K562 (cell line): Measurements from ENCODE around the gene IARS2. TPM values are rescaled to one million over a fixed set of nuclear protein-coding genes. Genes with fewer than 3 reads are reported as not detected.

Experiments used
- ATAC-seq: fragments of 200-7000 bp; cut with Tn5 transposase; 3 replicates; pipeline ENCODE4 v1.9.1; 2020; ENCODE audit warnings: moderate library complexity
- BruUV-seq: library from RNA; stranded (reverse); fragments of 400-500 nt; replicated peaks from 2 replicates; lab custom pipeline; 2021; lab: Mats Ljungman, UMichigan
- CTCF ChIA-PET: fragments of 300-600 bp; formaldehyde crosslinking; extraction: SDS; loops from one replicate; lab custom pipeline; 2021; ENCODE audit warnings: low intra/inter-chr PET ratio; lab: Yijun Ruan, JAX
- POLR2A ChIA-PET: fragments of 300-600, 350-650 bp; sonication (Branson Sonifier 250); formaldehyde crosslinking; extraction: SDS; loops from one replicate; lab custom pipeline; 2021; ENCODE audit warnings: antibody characterized with exemption, inconsistent platforms; lab: Yijun Ruan, JAX
- DNase-seq, 4 experiments: peaks; one replicate each; pipeline versions ENCODE4 v3.0.0 to v3.0.0-alpha.2; 2011 to 2018; ENCODE audit warnings: low spot score in 3 of 4, mixed read lengths in 3 of 4; ENCODE audit errors: extremely low read depth in 1 of 4
- FAIRE-seq: peaks from 2 replicates; lab custom pipeline; 2011; peaks lifted over from hg19 to GRCh38; lab: Jason Lieb, UNC
- H2AFZ ChIP-seq: 2 replicates; pipeline ENCODE4 v1.6.0; 2011; ENCODE audit warnings: low read depth, low read length, control low read depth, inconsistent platforms
- H3K27ac ChIP-seq: fragments of 200-600 bp; 3 replicates; pipeline ENCODE4 v1.8.0; 2011; ENCODE audit warnings: low read depth, mild to moderate bottlenecking, control low read depth, inconsistent platforms, low read length, moderate library complexity, mixed read lengths; ENCODE audit errors: extremely low read depth
- H3K27me3 ChIP-seq, 2 experiments: fragments of 300-600 bp in 1 of 2; 2 replicates in 1 of 2; 3 replicates in 1 of 2; pipeline versions ENCODE4 v1.6.0 to v1.8.0; 2011; ENCODE audit warnings: inconsistent platforms in 2 of 2, low read length in 2 of 2, mild to moderate bottlenecking in 1 of 2, mixed read lengths in 1 of 2, moderate library complexity in 1 of 2; ENCODE audit not compliant: control insufficient read depth in 2 of 2, insufficient read depth in 2 of 2
- H3K36me3 ChIP-seq: fragments of 300-600 bp; 3 replicates; pipeline ENCODE4 v1.8.0; 2011; ENCODE audit warnings: mild to moderate bottlenecking, low read length, inconsistent platforms; ENCODE audit not compliant: control insufficient read depth, insufficient read depth
- H3K4me1 ChIP-seq, 2 experiments: fragments of 200-600 bp in 1 of 2; replicated peaks in 1 of 2; 2 replicates in 1 of 2; 3 replicates in 1 of 2; pipeline versions ENCODE4 v1.5.1 to v1.8.0; 2011; ENCODE audit warnings: inconsistent platforms in 2 of 2, low read length in 2 of 2, mild to moderate bottlenecking in 1 of 2, mixed read lengths in 1 of 2, moderate library complexity in 1 of 2; ENCODE audit not compliant: control insufficient read depth in 2 of 2, insufficient read depth in 2 of 2
- H3K4me2 ChIP-seq: 2 replicates; pipeline ENCODE4 v1.6.1; 2011; ENCODE audit warnings: low read length, control low read depth, inconsistent platforms, mixed read lengths; ENCODE audit not compliant: insufficient read depth
- H3K4me3 ChIP-seq: fragments of 200-600 bp; sonication (generic), shearing (Covaris generic); 2 replicates; pipeline ENCODE4 v1.5.1; 2016; ENCODE audit warnings: control low read depth, inconsistent platforms
- H3K79me2 ChIP-seq: fragments of 200-600 bp; 3 replicates; pipeline ENCODE4 v1.8.0; 2011; ENCODE audit warnings: low read length, inconsistent platforms; ENCODE audit not compliant: control insufficient read depth, insufficient read depth
- H3K9ac ChIP-seq, 2 experiments: 2 replicates each; pipeline versions ENCODE4 v1.6.0 to v1.6.1; 2011; ENCODE audit warnings: low read depth in 2 of 2, low read length in 2 of 2, control low read depth in 1 of 2, inconsistent platforms in 1 of 2, mild to moderate bottlenecking in 1 of 2, mixed read lengths in 1 of 2; ENCODE audit not compliant: insufficient read depth in 1 of 2
- H3K9me1 ChIP-seq: one replicate; pipeline ENCODE4 v1.6.0; 2011; ENCODE audit warnings: inconsistent platforms, mild to moderate bottlenecking, low read length, moderate library complexity; ENCODE audit not compliant: control insufficient read depth, insufficient read depth
- H3K9me3 ChIP-seq: replicated peaks from 2 replicates; pipeline ENCODE4 v1.5.1; 2011; ENCODE audit warnings: low read depth, low read length, inconsistent platforms; ENCODE audit not compliant: control insufficient read depth, insufficient read depth
- H4K20me1 ChIP-seq: replicated peaks from 2 replicates; pipeline ENCODE4 v1.6.1; 2011; ENCODE audit warnings: low read length, inconsistent platforms, mixed read lengths; ENCODE audit not compliant: control insufficient read depth, insufficient read depth
- MTA3 ChIP-seq: fragments of 450-650 bp; formaldehyde crosslinking; IDR thresholded peaks from 2 replicates; pipeline ENCODE4 v1.6.1; 2017; ENCODE audit warnings: mild to moderate bottlenecking, borderline replicate concordance
- NR2C1 ChIP-seq, 2 experiments: fragments of 450-650 bp; IDR thresholded peaks; 2 replicates each; pipeline ENCODE4 v1.6.1; 2017; ENCODE audit warnings: mild to moderate bottlenecking in 2 of 2, antibody characterized with exemption in 1 of 2, inconsistent platforms in 1 of 2, missing compliant biosample characterization in 1 of 2, missing genetic modification characterization in 1 of 2
- RUNX1 ChIP-seq: sonication (generic); IDR thresholded peaks from 2 replicates; pipeline ENCODE4 v1.6.1; 2016; ENCODE audit warnings: antibody characterized with exemption, low read depth
- SAFB2 ChIP-seq: fragments of 200-400 bp; formaldehyde crosslinking; IDR thresholded peaks from 2 replicates; pipeline ENCODE4 v1.6.1; 2018; ENCODE audit warnings: borderline replicate concordance, low read length, low read depth, moderate library complexity; ENCODE audit not compliant: severe bottlenecking
- SRSF1 ChIP-seq: fragments of 200-400 bp; formaldehyde crosslinking; IDR thresholded peaks from 2 replicates; pipeline ENCODE4 v1.6.1; 2017; ENCODE audit warnings: mild to moderate bottlenecking, low read depth, low read length, moderate library complexity
- ZBTB17 ChIP-seq: fragments of 450-650 bp; formaldehyde crosslinking; IDR thresholded peaks from 2 replicates; pipeline ENCODE4 v1.4.0; 2020; ENCODE audit warnings: mild to moderate bottlenecking
- ZBTB26 ChIP-seq: fragments of 450-650 bp; formaldehyde crosslinking; IDR thresholded peaks from 2 replicates; pipeline ENCODE4 v1.4.0; 2022; ENCODE audit warnings: missing genetic modification characterization
- ZBTB49 ChIP-seq: sonication (generic); formaldehyde crosslinking; IDR thresholded peaks from 2 replicates; pipeline ENCODE4 v1.8.0; 2022; ENCODE audit warnings: missing genetic modification reagents, mild to moderate bottlenecking, borderline replicate concordance
- ZHX1 ChIP-seq: fragments of 150-350 bp; conservative IDR thresholded peaks from 2 replicates; pipeline ENCODE4 v1.6.1; 2014; ENCODE audit warnings: low read length
- ZNF217 ChIP-seq: sonication (generic); formaldehyde crosslinking; IDR thresholded peaks from 2 replicates; pipeline ENCODE4 v1.8.0; 2022; ENCODE audit warnings: mild to moderate bottlenecking, missing genetic modification reagents
- ZNF444 ChIP-seq: fragments of 250-450 bp; sonication (Bioruptor Pico); IDR thresholded peaks from 2 replicates; pipeline ENCODE4 v1.4.0; 2020; ENCODE audit warnings: mild to moderate bottlenecking, moderate library complexity
- ZNF561 ChIP-seq: fragments of 450-650 bp; formaldehyde crosslinking; conservative IDR thresholded peaks from 2 replicates; pipeline ENCODE4 v1.4.0; 2020; ENCODE audit warnings: mild to moderate bottlenecking, moderate library complexity
- ZSCAN29 ChIP-seq: fragments of 450-650 bp; IDR thresholded peaks from 2 replicates; pipeline ENCODE4 v1.6.1; 2017
- WGBS: fragments of 100-300 bp; shearing (Covaris generic); methylation state at CpG from one replicate; pipeline ENCODE4 v1.1.6; 2016; ENCODE audit warnings: low coverage, mixed read lengths; ENCODE audit not compliant: insufficient coverage; ENCODE audit errors: missing lambda C conversion rate; 5-methylcytosine and 5-hydroxymethylcytosine counted together
- in situ Hi-C: fragments of 300-500 bp; cut with MboI; formaldehyde crosslinking; loops from 4 replicates; pipeline ENCODE4 v1.15.0; 2018; ENCODE audit warnings: inconsistent platforms, mixed read lengths
- intact Hi-C: fragments of 100-400 bp; cut with micrococcal nuclease; formaldehyde crosslinking; loops from 2 replicates; pipeline ENCODE4 v1.14.2; 2022
- polyA plus RNA-seq, 8 experiments: library from polyadenylated mRNA; depleted of rRNA in 4 of 8; stranded (reverse) in 5 of 8; unstranded in 3 of 8; fragments of >200 nt; fragmentation: Nextera tagmentation in 2 of 8; fragmentation: Illumina TruSeq in 1 of 8; extraction: Ambion mirVana in 2 of 8; extraction: Trizol in 1 of 8; gene quantifications; 2 replicates each; pipeline versions ENCODE4 v1.2.1 to v1.2.3, GENCODE V29; 2011 to 2014; ENCODE audit warnings: inconsistent platforms in 1 of 8, missing spikeins in 1 of 8
- total RNA-seq, 7 experiments: library from RNA; depleted of rRNA in 6 of 7; stranded (reverse); fragments of >200 nt in 6 of 7; fragmentation: Illumina TruSeq in 2 of 7; extraction: Trizol in 2 of 7; gene quantifications; 2 replicates each; pipeline versions ENCODE4 v1.2.1 to v1.2.3, GENCODE V29; 2011 to 2021; ENCODE audit warnings: low replicate concordance in 1 of 7
- TF ChIP-seq, protein P1 (sequence below): sonication (generic); formaldehyde crosslinking; IDR thresholded peaks from 2 replicates; pipeline ENCODE4 v1.8.1; 2022; ENCODE audit warnings: missing genetic modification reagents

The IARS2 gene
- total and polyA plus RNA-seq, 9 of the 15 experiments (the other 6 are each of a cell fraction or from before 2014, with no cell fraction given), result 39.6 to 127 (median 93.8) TPM

- TF ChIP-seq SRSF1 (no peak), ZNF444 (CRISPR knock-in tag) (no peak), ZBTB26 (CRISPR knock-in tag) (no peak), ZSCAN29 (no peak), ZBTB49 (no peak), ZNF561 (CRISPR knock-in tag) (no peak)
These were observed 37.6 kb upstream of the IARS2 start (continued) for GRCh38 chr1:220056374-220056773.

- Histone ChIP-seq H3K27me3 (no peaks in the 10 kb centered on the region), H3K9me3 (no peaks in the 10 kb centered on the region), H3K79me2 (no peaks in the 10 kb centered on the region), H3K4me2 (no peak overlapping the region), H2AFZ (no peak overlapping the region), H3K36me3 (peaks cover 42% of the 10 kb centered on the region; the same call in 2 of the 3 replicates), H3K9ac (no peak overlapping the region), H3K9me1 (no peaks in the 10 kb centered on the region), H3K4me1 (no peaks in the 10 kb centered on the region), H3K4me3 (no peak overlapping the region), H4K20me1 (no peaks in the 10 kb centered on the region), H3K27ac (no peak overlapping the region)
- FAIRE-seq, result no peak
- no peak for DNase-seq
- TF ChIP-seq ZNF217 (no peak), RUNX1 (no peak), ZBTB17 (CRISPR knock-in tag) (no peak), MTA3 (no peak), SAFB2 (no peak), NR2C1 (IDR thresholded peaks at IDR 0.05) (no peak), NR2C1 (tag; IDR thresholded peaks at IDR 0.05) (no peak), ZHX1 (no peak)
- TF ChIP-seq, protein P1, sequence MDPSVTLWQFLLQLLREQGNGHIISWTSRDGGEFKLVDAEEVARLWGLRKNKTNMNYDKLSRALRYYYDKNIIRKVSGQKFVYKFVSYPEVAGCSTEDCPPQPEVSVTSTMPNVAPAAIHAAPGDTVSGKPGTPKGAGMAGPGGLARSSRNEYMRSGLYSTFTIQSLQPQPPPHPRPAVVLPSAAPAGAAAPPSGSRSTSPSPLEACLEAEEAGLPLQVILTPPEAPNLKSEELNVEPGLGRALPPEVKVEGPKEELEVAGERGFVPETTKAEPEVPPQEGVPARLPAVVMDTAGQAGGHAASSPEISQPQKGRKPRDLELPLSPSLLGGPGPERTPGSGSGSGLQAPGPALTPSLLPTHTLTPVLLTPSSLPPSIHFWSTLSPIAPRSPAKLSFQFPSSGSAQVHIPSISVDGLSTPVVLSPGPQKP, result no peak
- in situ Hi-C loops (no loop called here), intact Hi-C loops (no loop called here)
- ChIA-PET CTCF (no interaction called here), POLR2A (no interaction called here)
- WGBS, result 84% methylated on average over 3 of the region's 3 CpGs
- no TSS peak for BruUV-seq
- ATAC-seq, result no peak
These were observed 33.1 kb upstream of the IARS2 start for GRCh38 chr1:220060876-220061275.
